Measurements from ENCODE around the gene SULT2B1. TPM values are rescaled to one million over a fixed set of nuclear protein-coding genes. Genes with fewer than 3 reads are reported as not detected.
"Not testable (repeated sequence)": the region's sequence is repeated elsewhere in the genome, so short reads cannot be mapped to it uniquely, and the experiment has no call there.

SULT2B1 gene
- total RNA-seq: not detected

- DNase-seq: no peak
Measured at GRCh38 chr19:48551437-48552302, at the start of gene SULT2B1. Gene SULT2B1, plus strand, starts transcription at chr19:48552172. Its CDS starts 81 bp downstream, at chr19:48552253.

GRCh38 chr19:48502350-48503018 lies 49.5 kb upstream of the SULT2B1 start:
- DNase-seq: no peak

GRCh38 chr19:48506138-48506733 lies 45.7 kb upstream of the SULT2B1 start:
- no peak for DNase-seq

GRCh38 chr19:48507911-48508439 lies 44.0 kb upstream of the SULT2B1 start:
- DNase-seq: no peak

DNA sequence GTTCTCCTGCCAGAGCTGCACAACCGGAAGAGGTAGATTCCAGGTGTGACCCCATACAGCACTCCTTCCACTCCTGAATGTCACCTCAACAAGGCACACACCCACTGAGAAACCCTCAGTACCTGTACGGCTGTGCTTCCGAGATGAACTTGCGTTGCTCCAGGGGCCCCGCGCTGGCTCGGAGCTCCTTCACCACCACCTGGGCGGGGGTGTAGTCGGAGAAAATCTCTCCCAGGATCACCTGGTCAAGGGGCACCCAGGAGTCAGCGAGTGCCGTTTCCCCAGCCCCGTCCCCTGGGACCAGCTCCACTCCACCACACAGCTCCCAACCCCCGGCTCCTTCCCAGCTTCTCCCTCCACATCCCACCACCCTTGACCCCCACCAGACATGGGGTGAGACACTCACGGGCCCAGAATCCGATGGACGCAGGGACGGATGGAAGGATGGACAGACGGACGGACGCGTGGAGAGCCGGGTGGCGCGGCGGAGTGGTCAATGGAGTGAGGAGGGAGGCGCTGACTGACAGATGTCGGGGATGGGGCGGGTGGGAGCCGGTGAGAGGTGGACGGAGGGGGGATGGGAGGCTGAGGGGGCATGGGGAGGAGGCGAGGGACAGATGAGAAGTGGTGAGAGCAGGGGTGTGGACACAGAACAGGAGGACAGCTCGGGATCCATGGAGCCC lies 43.1 kb upstream of the SULT2B1 start:
- no peak for DNase-seq

DNA sequence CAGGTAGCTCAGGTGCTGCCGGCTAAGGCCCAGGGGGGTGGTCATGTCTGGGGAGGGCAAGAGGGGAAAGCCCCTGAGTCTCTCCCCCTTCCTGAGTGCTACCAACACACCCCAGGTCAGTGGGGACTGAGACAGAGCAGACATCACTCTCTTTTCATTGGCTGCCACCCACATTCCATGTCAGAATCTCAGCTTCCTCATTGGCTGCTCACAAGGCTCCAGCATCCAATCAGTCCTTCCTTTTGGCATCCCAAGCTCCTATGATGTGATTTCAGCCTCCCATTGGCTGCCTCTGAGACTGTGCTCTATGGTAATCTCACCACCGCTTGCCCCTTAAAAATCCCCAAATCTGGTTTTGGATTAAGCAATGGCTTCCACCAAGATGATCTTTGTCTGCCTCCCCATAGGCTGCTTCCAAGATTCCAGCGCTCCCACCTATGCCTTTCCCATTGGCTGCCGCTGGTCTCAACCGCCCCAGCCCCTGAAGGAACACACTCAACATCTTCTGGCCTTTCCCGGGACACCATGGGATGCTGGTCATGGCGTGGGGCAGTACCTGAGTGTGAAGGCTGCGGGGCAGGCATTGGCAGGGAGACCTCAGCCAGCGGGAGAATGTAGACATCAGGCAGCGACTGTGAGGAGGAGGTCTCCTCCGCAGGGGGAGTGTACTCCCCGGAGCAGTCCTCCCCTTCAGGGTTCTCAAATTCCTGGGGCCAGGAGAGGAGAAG lies 42.3 kb upstream of the SULT2B1 start:
- DNase-seq: peak; percentile 25

DNA sequence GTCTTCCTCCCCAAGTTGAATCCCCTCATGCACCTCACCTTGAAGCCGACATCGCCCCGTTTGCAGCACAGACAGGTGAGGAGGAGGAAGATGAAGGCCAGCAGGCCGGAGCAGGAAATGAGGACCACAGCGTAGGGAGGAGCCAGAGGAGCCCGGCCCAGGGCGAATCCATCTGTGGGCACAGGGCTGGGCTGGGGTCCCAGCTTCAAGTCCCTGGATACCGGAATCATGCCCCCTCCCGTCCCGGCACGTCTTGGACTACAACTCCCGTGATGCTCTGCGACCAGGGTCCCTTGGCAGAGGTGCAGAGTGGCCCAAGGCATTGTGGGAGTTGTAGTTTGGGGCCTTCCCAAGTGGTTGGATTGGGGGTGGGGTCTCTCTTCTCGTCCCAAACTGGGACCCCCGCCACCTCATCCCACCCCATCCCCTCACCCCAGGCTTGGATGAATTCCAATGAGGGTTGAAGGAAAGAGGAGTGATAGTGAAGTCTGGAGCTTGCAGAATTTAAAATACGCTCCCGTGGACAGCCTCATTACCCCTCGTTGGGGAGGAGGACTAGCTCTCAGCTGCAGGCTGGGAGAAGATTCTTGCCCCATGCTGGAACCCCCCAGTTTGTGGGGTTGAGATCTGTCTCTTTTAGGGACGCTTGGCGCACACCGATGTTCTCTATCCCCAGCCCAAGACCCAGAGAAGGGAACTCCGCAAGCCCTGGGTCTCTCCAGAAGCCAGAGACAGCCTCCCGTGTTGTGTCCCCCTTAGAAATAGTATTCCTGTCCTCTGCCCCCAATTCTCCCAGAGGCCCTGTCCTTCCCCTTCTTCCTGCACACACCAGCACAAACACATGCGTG lies 41.3 kb upstream of the SULT2B1 start:
- DNase-seq: peak; percentile 64

DNA sequence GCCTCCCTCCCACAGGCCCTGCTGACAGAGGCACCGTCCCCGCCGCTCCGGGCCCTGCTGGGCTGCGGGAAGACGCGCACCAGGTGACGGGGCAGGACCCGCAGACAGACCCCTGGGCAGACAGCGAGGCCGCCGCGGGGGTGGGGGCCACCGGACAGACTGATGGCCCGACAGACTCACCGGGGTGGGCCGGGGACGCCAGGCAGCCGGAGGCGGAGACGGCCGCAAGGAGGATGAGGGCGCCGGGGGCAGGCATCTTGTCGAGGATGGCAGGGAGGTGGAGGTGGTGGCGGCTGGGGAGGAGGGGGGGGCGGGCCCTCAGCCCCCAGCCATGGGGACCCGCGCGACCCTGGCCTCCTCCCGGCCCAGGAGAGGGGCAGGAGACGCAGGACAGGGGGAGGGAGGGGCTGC lies 40.6 kb upstream of the SULT2B1 start:
- DNase-seq: no peak

DNA sequence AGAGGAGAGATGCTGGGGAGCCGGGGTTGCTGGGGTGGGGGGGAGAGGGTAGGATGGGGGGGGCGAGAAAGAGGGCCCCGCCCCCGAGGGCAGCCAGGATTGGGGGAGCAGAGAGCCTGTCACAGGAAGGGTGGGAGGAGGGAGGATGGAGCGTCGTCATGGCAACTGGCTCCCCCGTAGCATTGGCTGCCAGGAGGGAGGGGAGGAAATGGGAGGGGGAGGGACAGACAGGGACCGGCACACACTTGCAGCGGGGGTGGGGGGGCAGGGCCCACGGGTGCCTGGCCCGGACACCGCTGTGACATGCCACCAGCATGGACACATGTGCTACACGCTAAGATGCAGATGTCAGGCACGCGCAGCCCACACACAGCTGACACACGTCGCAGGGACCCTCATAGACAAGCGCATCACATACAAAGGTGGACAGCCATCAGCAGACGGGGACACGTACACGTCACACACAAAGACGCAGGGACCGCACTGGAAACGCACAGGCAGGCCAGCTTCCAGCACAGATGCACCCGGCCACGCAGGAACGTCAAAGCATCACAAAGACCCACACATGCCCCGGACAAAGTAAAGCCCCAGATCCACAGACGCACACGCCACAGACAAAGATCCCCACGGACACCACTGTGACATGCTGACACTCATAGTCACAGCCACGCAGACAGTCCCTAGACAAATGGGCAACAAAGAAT lies 40.0 kb upstream of the SULT2B1 start, which contains the start of gene LMTK3:
Gene LMTK3, minus strand, starts transcription at position 36 of the 704 bp plus-strand sequence. CDS start 259 bp downstream, outside the sequence.
- DNase-seq: peak; percentile 94

GRCh38 chr19:48512504-48513288 lies 39.3 kb upstream of the SULT2B1 start:
- no peak for DNase-seq

GRCh38 chr19:48513289-48514122 lies 38.5 kb upstream of the SULT2B1 start:
- DNase-seq: peak; percentile 85

GRCh38 chr19:48514123-48514458 lies 37.9 kb upstream of the SULT2B1 start:
- no peak for DNase-seq

DNA sequence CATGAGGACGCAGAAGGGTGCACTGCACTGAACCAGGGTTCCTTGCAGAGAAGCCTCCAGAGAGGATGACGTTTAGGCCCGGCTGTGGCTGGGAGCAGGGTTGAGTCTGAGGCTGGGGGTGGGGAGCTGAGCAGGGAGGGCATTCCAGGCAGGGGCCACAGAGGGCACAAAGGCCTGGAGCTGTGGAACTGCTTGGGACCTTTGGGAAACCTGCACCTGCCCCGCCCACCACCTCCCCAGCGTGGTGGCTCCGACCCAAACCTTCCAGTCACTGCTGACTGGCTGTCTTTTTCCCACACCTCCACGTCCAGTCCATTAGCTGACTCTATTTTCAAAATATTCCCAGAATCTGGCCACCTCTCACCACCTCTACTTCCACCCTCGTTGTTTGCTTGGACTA lies 35.4 kb upstream of the SULT2B1 start:
- DNase-seq: no peak

DNA sequence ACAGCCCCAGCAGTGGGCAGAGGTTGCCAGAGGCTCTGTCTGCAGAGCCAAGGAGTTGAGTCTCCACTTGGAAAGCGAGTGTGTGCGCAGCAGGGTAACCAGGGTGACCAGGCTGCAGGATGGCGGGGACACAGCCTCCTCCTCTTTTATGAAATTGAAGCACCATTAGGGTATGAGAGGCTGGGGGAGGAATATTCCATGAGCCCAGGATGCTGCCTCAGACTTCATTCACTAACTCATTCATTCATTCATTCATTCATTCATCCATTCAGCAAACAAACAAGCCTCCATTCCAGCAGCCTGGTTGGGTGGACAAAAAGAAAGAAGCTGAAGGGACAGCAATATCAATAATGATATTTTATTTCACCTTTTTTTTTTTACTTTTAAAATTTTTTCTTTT lies 33.8 kb upstream of the SULT2B1 start:
- DNase-seq: no peak

- DNase-seq: not testable (repeated sequence)
Measured at GRCh38 chr19:48519426-48519825, 32.5 kb upstream of the SULT2B1 start.

DNA sequence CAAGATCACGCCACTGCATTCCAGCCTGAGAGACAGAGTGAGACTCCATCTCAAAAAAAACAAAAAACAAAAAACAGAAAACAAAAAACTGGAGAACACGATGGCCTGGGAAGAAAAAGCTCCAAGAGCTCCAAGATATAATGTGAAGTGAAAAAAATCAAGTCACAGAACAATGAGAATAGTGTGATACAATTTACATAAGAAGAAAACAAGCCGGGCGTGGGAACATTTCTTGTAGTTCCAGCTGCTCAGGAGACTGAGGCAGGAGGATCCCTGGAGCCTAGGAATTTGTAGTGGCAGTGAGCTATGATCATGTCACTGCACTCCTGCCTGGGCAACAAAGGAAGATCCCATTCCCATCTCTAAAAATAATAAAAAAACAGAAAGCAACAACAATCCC lies 31.8 kb upstream of the SULT2B1 start:
- no peak for DNase-seq

DNA sequence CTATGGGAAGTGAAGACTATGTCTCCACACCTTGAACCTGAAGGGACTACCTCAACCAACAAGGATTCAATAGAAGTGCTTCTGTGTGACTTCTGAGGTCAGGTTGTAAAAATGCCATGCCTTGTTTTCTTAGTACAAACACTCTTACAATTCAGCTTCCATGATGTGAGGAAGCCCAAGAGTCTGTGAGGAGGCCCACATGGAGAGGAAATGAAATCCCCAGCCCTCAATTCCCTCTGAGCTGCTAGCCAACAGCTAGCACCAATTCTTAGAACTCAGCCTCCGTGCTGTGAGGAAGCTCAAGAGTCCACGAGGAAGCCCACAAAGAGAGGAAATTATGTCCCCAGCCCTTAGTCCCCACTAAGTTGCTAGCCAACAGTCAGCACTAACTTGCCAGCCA lies 27.8 kb upstream of the SULT2B1 start:
- DNase-seq: no peak

- DNase-seq: no peak
Measured at GRCh38 chr19:48524732-48525131, 27.2 kb upstream of the SULT2B1 start.
